H1 (cell line): Measurements from ENCODE around the gene TMEM154. TPM values are rescaled to one million over a fixed set of nuclear protein-coding genes. Genes with fewer than 3 reads are reported as not detected.

Experiments used
- CTCF ChIA-PET: fragments of 300-600 bp; sonication (Branson Sonifier 250); formaldehyde crosslinking; loops from one replicate; lab custom pipeline; 2021; ENCODE audit not compliant: partially characterized antibody; lab: Charles Lee
- POLR2A ChIA-PET: fragments of 300-600 bp; sonication (Branson Sonifier 250); formaldehyde crosslinking; loops from one replicate; lab custom pipeline; 2021; ENCODE audit warnings: inconsistent platforms; ENCODE audit not compliant: partially characterized antibody; lab: Charles Lee
- DNase-seq, 2 experiments: peaks; one replicate each; pipeline versions ENCODE4 v3.0.0 to v3.0.0-alpha.2; 2010 to 2022; ENCODE audit warnings: low spot score in 2 of 2, low read depth in 1 of 2, mixed read lengths in 1 of 2
- FAIRE-seq: peaks from 2 replicates; lab custom pipeline; 2011; peaks lifted over from hg19 to GRCh38; lab: Jason Lieb, UNC
- H2AFZ ChIP-seq: 2 replicates; pipeline ENCODE4 v1.8.1; 2012; ENCODE audit warnings: low read length, inconsistent platforms
- H2AK5ac ChIP-seq: 2 replicates; pipeline ENCODE4 v1.6.1; 2013; ENCODE audit warnings: low read depth, low read length
- H2BK120ac ChIP-seq: replicated peaks from 2 replicates; pipeline ENCODE3; 2013; ENCODE audit warnings: low read depth, low read length, inconsistent platforms
- H2BK12ac ChIP-seq: 2 replicates; pipeline ENCODE4 v1.6.1; 2013; ENCODE audit warnings: low read depth, low read length
- H2BK15ac ChIP-seq: 2 replicates; pipeline ENCODE4 v1.6.1; 2013; ENCODE audit warnings: low read length
- H2BK20ac ChIP-seq: 2 replicates; pipeline ENCODE4 v1.6.1; 2013; ENCODE audit warnings: low read length
- H2BK5ac ChIP-seq: 2 replicates; pipeline ENCODE4 v1.6.1; 2013; ENCODE audit warnings: low read depth, low read length
- H3K14ac ChIP-seq: 2 replicates; pipeline ENCODE4 v1.6.1; 2013; ENCODE audit warnings: inconsistent platforms; ENCODE audit not compliant: insufficient read length
- H3K18ac ChIP-seq: 2 replicates; pipeline ENCODE4 v1.6.1; 2013; ENCODE audit warnings: low read length; ENCODE audit errors: extremely low read depth
- H3K23ac ChIP-seq: 2 replicates; pipeline ENCODE4 v1.6.1; 2013; ENCODE audit warnings: inconsistent platforms; ENCODE audit not compliant: insufficient read length
- H3K23me2 ChIP-seq: 2 replicates; pipeline ENCODE4 v1.6.1; 2013; ENCODE audit warnings: low read depth, low read length
- H3K27ac ChIP-seq: 2 replicates; pipeline ENCODE4 v1.6.1; 2011; ENCODE audit warnings: low read depth, low read length, inconsistent platforms
- H3K27me3 ChIP-seq, 4 experiments: replicated peaks in 1 of 4; 1 replicate in 1 of 4; 2 replicates in 3 of 4; pipeline versions ENCODE4 v1.6.1 to v1.8.1; 2011 to 2013; ENCODE audit warnings: low read length in 3 of 4, mild to moderate bottlenecking in 3 of 4, inconsistent platforms in 2 of 4, mixed read lengths in 2 of 4, moderate library complexity in 1 of 4; ENCODE audit not compliant: control insufficient read depth in 3 of 4, insufficient read depth in 3 of 4; ENCODE audit errors: extremely low read depth in 1 of 4
- H3K36me3 ChIP-seq, 4 experiments: 2 replicates each; pipeline versions ENCODE4 v1.6.1 to v1.8.1; 2011 to 2013; ENCODE audit warnings: mild to moderate bottlenecking in 4 of 4, low read length in 3 of 4, moderate library complexity in 2 of 4, control low read depth in 1 of 4, inconsistent platforms in 1 of 4; ENCODE audit not compliant: insufficient read depth in 4 of 4, control insufficient read depth in 2 of 4
- H3K4ac ChIP-seq: replicated peaks from 2 replicates; pipeline ENCODE3; 2013; ENCODE audit warnings: low read length, low read depth, mixed read lengths, inconsistent platforms; ENCODE audit not compliant: insufficient read length
- H3K4me1 ChIP-seq, 4 experiments: replicated peaks in 1 of 4; 1 replicate in 1 of 4; 2 replicates in 3 of 4; pipeline versions ENCODE4 v1.6.1 to v1.8.1; 2011 to 2013; ENCODE audit warnings: low read length in 3 of 4, inconsistent platforms in 2 of 4, mixed read lengths in 1 of 4; ENCODE audit not compliant: insufficient read depth in 4 of 4, control insufficient read depth in 3 of 4
- H3K4me2 ChIP-seq, 2 experiments: 2 replicates each; pipeline versions ENCODE4 v1.6.1 to v1.8.1; 2011 to 2013; ENCODE audit warnings: low read depth in 2 of 2, low read length in 2 of 2, control low read depth in 1 of 2, inconsistent platforms in 1 of 2, mild to moderate bottlenecking in 1 of 2; ENCODE audit not compliant: insufficient read depth in 1 of 2
- H3K4me3 ChIP-seq, 4 experiments: fragments of 200-600, 300-600 bp in 1 of 4; sonication (generic), shearing (Covaris generic), sonication (Bioruptor Twin) in 1 of 4; 2 replicates each; pipeline versions ENCODE4 v1.5.1 to v1.8.1; 2011 to 2016; ENCODE audit warnings: low read length in 4 of 4, low read depth in 3 of 4, control low read depth in 2 of 4, inconsistent platforms in 2 of 4, mild to moderate bottlenecking in 2 of 4, mixed read lengths in 1 of 4, moderate library complexity in 1 of 4; ENCODE audit not compliant: insufficient read depth in 2 of 4; ENCODE audit errors: extremely low read depth in 1 of 4
- H3K56ac ChIP-seq: replicated peaks from 2 replicates; pipeline ENCODE3; 2013; ENCODE audit warnings: low read depth, mild to moderate bottlenecking, mixed read lengths, low read length, inconsistent platforms; ENCODE audit not compliant: insufficient read length
- H3K79me1 ChIP-seq: 2 replicates; pipeline ENCODE4 v1.6.1; 2013; ENCODE audit warnings: low read depth, low read length, control low read depth
- H3K79me2 ChIP-seq, 2 experiments: 2 replicates each; pipeline versions ENCODE4 v1.6.1 to v1.8.1; 2012 to 2013; ENCODE audit warnings: low read length in 2 of 2, mild to moderate bottlenecking in 2 of 2, inconsistent platforms in 1 of 2; ENCODE audit not compliant: insufficient read depth in 2 of 2, control insufficient read depth in 1 of 2
- H3K9ac ChIP-seq, 4 experiments: replicated peaks in 1 of 4; 1 replicate in 1 of 4; 2 replicates in 3 of 4; pipeline versions ENCODE4 v1.6.1 to v1.8.1; 2011 to 2013; ENCODE audit warnings: low read depth in 3 of 4, low read length in 3 of 4, control low read depth in 2 of 4, mild to moderate bottlenecking in 2 of 4, moderate library complexity in 2 of 4, inconsistent platforms in 1 of 4; ENCODE audit errors: extremely low read depth in 1 of 4
- H3K9me3 ChIP-seq, 2 experiments: 2 replicates each; pipeline versions ENCODE4 v1.6.1 to v1.8.1; 2012 to 2013; ENCODE audit warnings: mild to moderate bottlenecking in 2 of 2, moderate library complexity in 2 of 2, control low read depth in 1 of 2, inconsistent platforms in 1 of 2, low read depth in 1 of 2, low read length in 1 of 2, mixed read lengths in 1 of 2; ENCODE audit not compliant: insufficient read depth in 2 of 2
- H4K20me1 ChIP-seq, 2 experiments: replicated peaks in 1 of 2; 2 replicates each; pipeline versions ENCODE3 to v1.8.1; 2011 to 2013; ENCODE audit warnings: inconsistent platforms in 2 of 2, low read length in 2 of 2, mild to moderate bottlenecking in 1 of 2; ENCODE audit not compliant: insufficient read depth in 2 of 2, control insufficient read depth in 1 of 2
- H4K5ac ChIP-seq: 2 replicates; pipeline ENCODE4 v1.6.1; 2013; ENCODE audit warnings: low read length, low read depth, mixed read lengths, inconsistent platforms; ENCODE audit not compliant: insufficient read length
- H4K8ac ChIP-seq: 2 replicates; pipeline ENCODE4 v1.8.0; 2013; ENCODE audit warnings: mild to moderate bottlenecking, moderate library complexity, low read length, inconsistent platforms; ENCODE audit not compliant: insufficient read depth; ENCODE audit errors: extremely low read depth
- H4K91ac ChIP-seq: replicated peaks from 2 replicates; pipeline ENCODE3; 2013; ENCODE audit warnings: low read length, mixed read lengths, inconsistent platforms; ENCODE audit not compliant: insufficient read length
- ASH2L ChIP-seq: fragments of 200-600, 300-600 bp; sonication (generic); IDR thresholded peaks from one replicate; pipeline ENCODE4 v1.7.1; 2017; ENCODE audit warnings: low read length
- BACH1 ChIP-seq: IDR thresholded peaks from 2 replicates; pipeline ENCODE4 v1.6.1; 2012; ENCODE audit warnings: low read length, improper control_type of control experiment
- EZH2 ChIP-seq: fragments of 200-600 bp; sonication (generic); IDR thresholded peaks from 2 replicates; pipeline ENCODE4 v1.7.1; 2012; ENCODE audit warnings: low read depth, mild to moderate bottlenecking, moderate library complexity, low read length, inconsistent platforms; ENCODE audit not compliant: severe bottlenecking
- GABPA ChIP-seq: IDR thresholded peaks from 2 replicates; pipeline ENCODE4 v1.6.1; 2011; ENCODE audit warnings: mild to moderate bottlenecking, low read length, moderate library complexity, borderline replicate concordance; ENCODE audit not compliant: insufficient read depth
- GTF2F1 ChIP-seq: IDR thresholded peaks from 2 replicates; pipeline ENCODE4 v1.6.1; 2012; ENCODE audit warnings: low read depth, low read length, improper control_type of control experiment, borderline replicate concordance
- JUN ChIP-seq: IDR thresholded peaks from 2 replicates; pipeline ENCODE4 v1.6.1; 2011; ENCODE audit warnings: low read depth, mild to moderate bottlenecking, improper control_type of control experiment, low read length
- MAFK ChIP-seq: IDR thresholded peaks from 2 replicates; pipeline ENCODE4 v1.6.1; 2012; ENCODE audit warnings: low read depth, mild to moderate bottlenecking, improper control_type of control experiment, low read length
- PHF8 ChIP-seq: fragments of 200-600 bp; sonication (generic); conservative IDR thresholded peaks from 2 replicates; pipeline ENCODE4 v1.7.1; 2012; ENCODE audit warnings: low read depth, mild to moderate bottlenecking, inconsistent platforms, low read length, moderate library complexity
- POLR2AphosphoS5 ChIP-seq: IDR thresholded peaks from 2 replicates; pipeline ENCODE4 v1.6.1; 2011; ENCODE audit warnings: low read depth, low read length
- RBBP5 ChIP-seq: IDR thresholded peaks from 2 replicates; pipeline ENCODE4 v1.7.1; 2012; ENCODE audit warnings: low read depth, mild to moderate bottlenecking, inconsistent platforms, low read length, moderate library complexity, borderline replicate concordance
- RNF2 ChIP-seq: fragments of 200-900, 300-1000 bp; sonication (generic); IDR thresholded peaks from 2 replicates; pipeline ENCODE4 v1.7.1; 2016; ENCODE audit warnings: borderline replicate concordance, low read depth, mild to moderate bottlenecking, antibody characterized with exemption, low read length; ENCODE audit not compliant: poor library complexity, severe bottlenecking; ENCODE audit errors: missing control alignments
- TAF1 ChIP-seq: IDR thresholded peaks from 2 replicates; pipeline ENCODE4 v1.6.1; 2011; ENCODE audit warnings: mild to moderate bottlenecking, low read depth, low read length
- TAF7 ChIP-seq: optimal IDR thresholded peaks from 2 replicates; pipeline ENCODE3; 2011; ENCODE audit warnings: low read depth, mild to moderate bottlenecking, inconsistent platforms, low read length, moderate library complexity, borderline replicate concordance
- WGBS, 2 experiments: shearing (Covaris generic) in 1 of 2; methylation state at CpG; one replicate each; pipeline versions ENCODE4 v1.1.6 to v1.1.7; 2013 to 2015; ENCODE audit warnings: low lambda C conversion rate in 2 of 2, mixed read lengths in 2 of 2, inconsistent platforms in 1 of 2, low coverage in 1 of 2, missing lambda C conversion rate in 1 of 2; ENCODE audit not compliant: insufficient replicate concordance in 2 of 2, insufficient coverage in 1 of 2, insufficient read length in 1 of 2; ENCODE audit errors: extremely low coverage in 1 of 2, missing lambda C conversion rate in 1 of 2; 5-methylcytosine and 5-hydroxymethylcytosine counted together
- polyA plus RNA-seq, 7 experiments: library from polyadenylated mRNA; depleted of rRNA in 3 of 7; stranded (reverse) in 5 of 7; unstranded in 2 of 7; fragments of >200 nt in 5 of 7; fragments of 200-250 nt in 2 of 7; gene quantifications; 1 replicate in 5 of 7; 2 replicates in 1 of 7; 4 replicates in 1 of 7; pipeline versions ENCODE4 v1.2.1 to v1.2.3, GENCODE V29; 2011 to 2013; ENCODE audit warnings: missing spikeins in 2 of 7, mixed read lengths in 2 of 7
- total RNA-seq: library from RNA; stranded (reverse); fragmentation: NEBNext Ultra II Directional; extraction: Animal tissue kit (Norgen Biotek cat#: 25700); gene quantifications from 2 replicates; pipeline ENCODE4 v1.2.1, GENCODE V29; 2021

Gene TMEM154
- total and polyA plus RNA-seq, 2 of the 8 experiments (the other 6 are each of a cell fraction or from before 2014, with no cell fraction given) = 0.33 to 1.2 TPM

- H3K27ac ChIP-seq = no peak overlapping the region
- no peaks in the 10 kb centered on the region for H3K36me3 ChIP-seq
- WGBS, 2 experiments = 93% methylated on average over 2 of the region's 2 CpGs; no CpG with 5 or more reads in 1 of the 2 experiments
- DNase-seq = no peak
- H4K91ac ChIP-seq = no peak overlapping the region
- H2BK120ac ChIP-seq = no peak overlapping the region
- no peak overlapping the region for H3K56ac ChIP-seq
- no peak for FAIRE-seq
- H3K4me2 ChIP-seq = no peak overlapping the region
- H4K5ac ChIP-seq = no peak overlapping the region
- no peak overlapping the region for H2BK20ac ChIP-seq
- no peaks in the 10 kb centered on the region for H3K9me3 ChIP-seq
- H3K79me1 ChIP-seq = no peaks in the 10 kb centered on the region
- no peak overlapping the region for H3K23ac ChIP-seq
- H3K27me3 ChIP-seq = no peaks in the 10 kb centered on the region
- H3K14ac ChIP-seq = no peak overlapping the region
- H3K18ac ChIP-seq = no peak overlapping the region
- H3K4me3 ChIP-seq = no peak overlapping the region
- no peak overlapping the region for H3K9ac ChIP-seq
- no peaks in the 10 kb centered on the region for H3K79me2 ChIP-seq
- no peaks in the 10 kb centered on the region for H3K23me2 ChIP-seq
- H2AFZ ChIP-seq = no peak overlapping the region
- H4K8ac ChIP-seq = no peak overlapping the region
- no peak overlapping the region for H2BK5ac ChIP-seq
- H3K4me1 ChIP-seq = peaks cover 0 to 5% (median 0%) of the 10 kb centered on the region in 4 experiments; a peak in 1 of 7 replicates
- H2BK12ac ChIP-seq = no peak overlapping the region
- no peak overlapping the region for H2AK5ac ChIP-seq
- no peak overlapping the region for H2BK15ac ChIP-seq
- H3K4ac ChIP-seq = no peak overlapping the region
- POLR2A ChIA-PET = interaction anchor here (0.9 kb wide), 1 partner anchor 13 kb away, joined by 3 read pairs; no protein-coding TSS in a partner anchor
- H4K20me1 ChIP-seq = no peaks in the 10 kb centered on the region
- CTCF ChIA-PET = interaction anchor here (1.1 to 1.4 kb wide), 2 partner anchors 11 to 48 kb away, joined by 3 read pairs; no protein-coding TSS in a partner anchor
- TF ChIP-seq RNF2 (no peak), POLR2AphosphoS5 (no peak), BACH1 (no peak), PHF8 (no peak), ASH2L (no peak), RBBP5 (no peak), EZH2 (no peak), GTF2F1 (no peak), MAFK (no peak), GABPA (no peak), TAF1 (no peak), JUN (no peak), TAF7 (no peak)
These were observed 8.3 kb upstream of the TMEM154 start for GRCh38 chr4:152687974-152688599.
